Purkinje cell (primary cell): Measurements from ENCODE around the gene ASTN2. TPM values are rescaled to one million over a fixed set of nuclear protein-coding genes. Genes with fewer than 3 reads are reported as not detected.

Source experiments
- polyA plus RNA-seq: library from polyadenylated mRNA; unstranded; fragments of >200 nt; fragmentation: Nextera tagmentation; gene quantifications from 2 replicates; pipeline ENCODE4 v1.2.1, GENCODE V29; 2014

Gene ASTN2
- 24.6 and 45.4 TPM in 2 replicates for polyA plus RNA-seq

GRCh38 chr9:117414906-117415331, at the start of gene ASTN2:
TSS of gene ASTN2 (minus strand) at chr9:117415057. CDS start at chr9:117414938, 119 bp downstream.

GRCh38 chr9:116687074-116687753, 727.6 kb downstream of the ASTN2 start, which contains the start of gene TRIM32:
TSS of gene TRIM32 (plus strand) at chr9:116687305. CDS start at chr9:116697743, 10,438 bp downstream.

